T-helper 17 cell (primary cell): ENCODE results near the gene IGSF11. TPM values are rescaled to one million over a fixed set of nuclear protein-coding genes. Genes with fewer than 3 reads are reported as not detected.

Experiments
- ATAC-seq: fragments of 150-1000 bp; cut with Tn5 transposase; 2 replicates; pipeline ENCODE4 v1.10.0; 2021; ENCODE audit warnings: mild to moderate bottlenecking, moderate library complexity
- DNase-seq, 3 donors: peaks; one replicate each; pipeline versions ENCODE4 v3.0.0 to v3.0.0-alpha.2; 2020 to 2021
- H3K9me3 ChIP-seq: one replicate; pipeline ENCODE4 v1.7.0; 2013; ENCODE audit warnings: low read length, mild to moderate bottlenecking; ENCODE audit not compliant: control insufficient read depth, poor library complexity, severe bottlenecking
- H3K27ac Mint-ChIP-seq: one replicate; pipeline ENCODE4 v1.8.0; 2022; ENCODE audit warnings: mild to moderate bottlenecking, moderate library complexity, mixed read lengths
- H3K27me3 Mint-ChIP-seq: one replicate; pipeline ENCODE4 v1.8.0; 2022; ENCODE audit warnings: mixed read lengths
- H3K36me3 Mint-ChIP-seq: one replicate; pipeline ENCODE4 v1.8.0; 2022; ENCODE audit warnings: low read depth, mixed read lengths
- H3K4me1 Mint-ChIP-seq: one replicate; pipeline ENCODE4 v1.8.0; 2022; ENCODE audit warnings: mild to moderate bottlenecking, mixed read lengths
- H3K4me3 Mint-ChIP-seq: one replicate; pipeline ENCODE4 v1.8.0; 2022; ENCODE audit warnings: mild to moderate bottlenecking, moderate library complexity, mixed read lengths
- total RNA-seq, 4 donors: library from RNA in 2 of 4; stranded (reverse) in 2 of 4; gene quantifications; one replicate each; pipeline ENCODE4 v1.2.3 and lab custom pipeline; 2022 to 2026

IGSF11 gene
- total RNA-seq, 2 donors from 2014 or later = 1.6 TPM; not detected in 1

DNA sequence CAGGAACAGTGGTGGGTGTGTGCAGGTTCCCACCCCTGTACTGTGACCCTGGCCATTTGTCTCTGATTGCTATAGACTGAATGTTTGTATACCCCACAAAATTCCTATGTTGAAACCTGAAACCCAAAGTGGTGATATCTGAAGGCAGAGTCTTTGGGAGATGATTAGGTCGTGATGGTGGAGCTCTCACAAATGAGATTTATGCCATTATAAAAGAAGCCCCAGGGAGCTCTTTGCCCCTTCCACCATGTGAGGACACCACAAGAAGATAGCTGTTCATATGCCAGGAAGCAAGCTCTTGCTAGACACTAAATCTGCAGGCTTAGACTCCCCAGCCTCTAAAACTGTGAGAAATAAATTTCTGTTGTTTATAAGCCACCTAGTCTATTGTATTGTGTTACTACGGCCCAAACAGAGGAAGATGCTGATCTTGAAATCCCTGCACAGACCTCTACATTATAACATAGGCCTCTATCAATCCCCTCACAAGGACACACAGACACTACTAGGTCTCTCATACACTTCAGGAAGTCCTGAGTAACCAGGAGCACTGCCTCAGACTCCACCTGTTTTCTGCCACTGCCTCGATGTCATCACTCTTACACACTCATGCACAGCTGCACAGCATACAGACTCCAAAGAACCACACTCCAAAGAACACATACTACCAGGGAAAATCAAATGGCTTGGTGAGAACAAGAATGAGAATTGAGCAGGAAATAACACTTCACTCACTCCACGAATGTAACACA lies 14.7 kb downstream of the IGSF11 start:
- DNase-seq (no peak), ATAC-seq (no peak)
- Mint-ChIP-seq H3K4me3 (no peak overlapping the region), H3K4me1 (peaks cover 11% of the 10 kb centered on the region), H3K36me3 (peaks cover 5% of the 10 kb centered on the region), H3K27me3 (peaks cover 26% of the 10 kb centered on the region), H3K27ac (peak overlapping the region; percentile 34)
- no peaks in the 10 kb centered on the region for H3K9me3 ChIP-seq

DNA sequence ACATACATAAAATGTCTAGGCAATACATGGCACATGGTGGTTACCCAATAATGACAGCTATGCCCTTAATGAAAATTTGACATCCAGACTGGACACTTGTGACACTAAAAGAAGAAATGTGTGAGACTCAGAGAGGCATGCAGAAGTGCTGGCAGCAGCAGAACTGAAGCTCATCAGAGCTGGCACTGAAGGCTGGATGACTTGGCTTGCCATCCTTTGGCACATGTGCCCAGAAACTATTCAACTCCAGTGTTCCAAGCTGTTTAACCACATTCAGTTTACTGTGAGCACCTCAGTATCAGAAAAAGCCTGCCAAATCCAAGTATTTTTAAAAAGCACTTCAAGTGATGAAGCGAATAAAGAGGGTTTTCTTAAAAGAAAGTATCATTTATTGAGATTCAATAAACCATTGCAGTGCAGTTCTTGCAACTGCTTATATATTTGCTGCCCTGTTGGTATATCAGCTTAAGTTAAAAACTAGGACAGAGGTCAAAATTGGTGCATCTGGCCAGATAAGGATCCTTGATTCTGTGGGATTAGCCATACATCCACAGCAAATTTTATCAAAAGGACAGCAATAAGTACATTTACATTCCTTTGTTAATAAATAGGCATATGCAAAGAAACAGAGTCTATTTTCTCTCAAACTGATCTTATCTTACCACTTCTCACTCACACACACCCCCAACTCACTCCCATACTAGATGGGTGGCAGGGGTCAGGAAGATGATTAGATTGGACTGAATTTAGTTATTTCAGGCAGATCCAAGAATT lies 15.8 kb downstream of the IGSF11 start:
- no peak for ATAC-seq
- Mint-ChIP-seq H3K4me3 (no peak overlapping the region), H3K4me1 (peaks cover 11% of the 10 kb centered on the region), H3K27ac (no peak overlapping the region), H3K27me3 (peaks cover 32% of the 10 kb centered on the region), H3K36me3 (peaks cover 5% of the 10 kb centered on the region)
- H3K9me3 ChIP-seq = no peaks in the 10 kb centered on the region
- no peak for DNase-seq

- H3K9me3 ChIP-seq = no peaks in the 10 kb centered on the region
- Mint-ChIP-seq H3K4me1 (peaks cover 17% of the 10 kb centered on the region), H3K27ac (no peak overlapping the region), H3K27me3 (peaks cover 42% of the 10 kb centered on the region), H3K36me3 (peaks cover 8% of the 10 kb centered on the region), H3K4me3 (no peak overlapping the region)
- DNase-seq = no peak
- ATAC-seq = no peak
These were observed 18.7 kb downstream of the IGSF11 start for GRCh38 chr3:119015942-119016341.

- no peaks in the 10 kb centered on the region for H3K9me3 ChIP-seq
- no peak overlapping the region for H3K27ac Mint-ChIP-seq
- peaks cover 5% of the 10 kb centered on the region for H3K4me1 Mint-ChIP-seq
- no peak for ATAC-seq
- peaks cover 6% of the 10 kb centered on the region for H3K36me3 Mint-ChIP-seq
- H3K27me3 Mint-ChIP-seq = peaks cover 27% of the 10 kb centered on the region
- DNase-seq = no peak
- no peak overlapping the region for H3K4me3 Mint-ChIP-seq
These were observed 20.7 kb downstream of the IGSF11 start for GRCh38 chr3:119013951-119014350.

DNA sequence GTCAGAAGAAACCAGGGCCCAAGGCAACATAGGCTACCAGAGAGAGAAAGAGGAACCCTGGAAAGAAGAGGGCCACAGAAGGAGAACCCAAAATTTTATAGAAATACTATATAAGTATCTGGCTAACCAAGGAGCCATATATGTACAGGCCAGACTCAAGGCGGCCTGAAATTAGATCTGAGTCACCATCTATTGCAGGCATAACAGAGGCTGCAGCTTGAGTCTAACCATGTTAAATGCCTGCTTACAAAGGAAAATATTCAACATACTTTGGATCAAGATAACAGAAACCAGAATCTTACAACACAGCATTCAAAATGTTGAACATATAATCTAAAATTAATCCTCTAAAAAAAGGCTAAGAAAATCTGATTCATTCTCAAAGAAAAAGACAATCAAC lies 23.1 kb downstream of the IGSF11 start:
- DNase-seq = no peak
- no peak overlapping the region for H3K27ac Mint-ChIP-seq
- H3K27me3 Mint-ChIP-seq = peaks cover 37% of the 10 kb centered on the region
- ATAC-seq = no peak
- H3K9me3 ChIP-seq = no peaks in the 10 kb centered on the region
- peaks cover 10% of the 10 kb centered on the region for H3K36me3 Mint-ChIP-seq
- H3K4me1 Mint-ChIP-seq = peaks cover 5% of the 10 kb centered on the region
- H3K4me3 Mint-ChIP-seq = no peak overlapping the region

- no peak overlapping the region for H3K27ac Mint-ChIP-seq
- no peaks in the 10 kb centered on the region for H3K9me3 ChIP-seq
- H3K36me3 Mint-ChIP-seq = no peaks in the 10 kb centered on the region
- H3K27me3 Mint-ChIP-seq = no peaks in the 10 kb centered on the region
- ATAC-seq = no peak
- no peaks in the 10 kb centered on the region for H3K4me1 Mint-ChIP-seq
- H3K4me3 Mint-ChIP-seq = peak overlapping the region; percentile 19
- DNase-seq = no peak
These were observed 37.5 kb downstream of the IGSF11 start for GRCh38 chr3:118997190-118997589.

GRCh38 chr3:118991775-118992174 lies 42.9 kb downstream of the IGSF11 start:
- DNase-seq = no peak
- no peak for ATAC-seq
- Mint-ChIP-seq H3K27me3 (no peaks in the 10 kb centered on the region), H3K4me1 (peaks cover 4% of the 10 kb centered on the region), H3K36me3 (no peaks in the 10 kb centered on the region), H3K27ac (no peak overlapping the region), H3K4me3 (no peak overlapping the region)
- no peaks in the 10 kb centered on the region for H3K9me3 ChIP-seq

GRCh38 chr3:118990823-118991560 lies 43.7 kb downstream of the IGSF11 start:
- Mint-ChIP-seq H3K27me3 (no peaks in the 10 kb centered on the region), H3K27ac (no peak overlapping the region), H3K4me1 (peaks cover 4% of the 10 kb centered on the region), H3K36me3 (no peaks in the 10 kb centered on the region), H3K4me3 (no peak overlapping the region)
- no peaks in the 10 kb centered on the region for H3K9me3 ChIP-seq
- DNase-seq (no peak), ATAC-seq (no peak)

- Mint-ChIP-seq H3K4me3 (no peak overlapping the region), H3K4me1 (peaks cover 13% of the 10 kb centered on the region), H3K36me3 (no peaks in the 10 kb centered on the region), H3K27ac (no peak overlapping the region), H3K27me3 (peaks cover 6% of the 10 kb centered on the region)
- H3K9me3 ChIP-seq = no peaks in the 10 kb centered on the region
- ATAC-seq (no peak), DNase-seq (no peak)
These were observed 46.2 kb downstream of the IGSF11 start for GRCh38 chr3:118988198-118989130.

- H3K9me3 ChIP-seq = no peaks in the 10 kb centered on the region
- H3K27ac Mint-ChIP-seq = no peak overlapping the region
- DNase-seq = no peak
- no peaks in the 10 kb centered on the region for H3K36me3 Mint-ChIP-seq
- no peak overlapping the region for H3K4me3 Mint-ChIP-seq
- no peak for ATAC-seq
- H3K27me3 Mint-ChIP-seq = peaks cover 9% of the 10 kb centered on the region
- H3K4me1 Mint-ChIP-seq = peaks cover 13% of the 10 kb centered on the region
These were observed 47.2 kb downstream of the IGSF11 start for GRCh38 chr3:118987477-118987876.

- peaks cover 1% of the 10 kb centered on the region for H3K36me3 Mint-ChIP-seq
- peaks cover 13% of the 10 kb centered on the region for H3K4me1 Mint-ChIP-seq
- H3K9me3 ChIP-seq = no peaks in the 10 kb centered on the region
- no peak for ATAC-seq
- DNase-seq = no peak
- no peak overlapping the region for H3K27ac Mint-ChIP-seq
- H3K4me3 Mint-ChIP-seq = no peak overlapping the region
- peaks cover 16% of the 10 kb centered on the region for H3K27me3 Mint-ChIP-seq
These were observed 47.9 kb downstream of the IGSF11 start for GRCh38 chr3:118986734-118987133.

- H3K9me3 ChIP-seq = no peaks in the 10 kb centered on the region
- no peak overlapping the region for H3K4me3 Mint-ChIP-seq
- H3K4me1 Mint-ChIP-seq = peaks cover 13% of the 10 kb centered on the region
- ATAC-seq = no peak
- no peak for DNase-seq
- H3K27me3 Mint-ChIP-seq = peaks cover 20% of the 10 kb centered on the region
- peaks cover 2% of the 10 kb centered on the region for H3K36me3 Mint-ChIP-seq
- H3K27ac Mint-ChIP-seq = no peak overlapping the region
These were observed 49.9 kb downstream of the IGSF11 start for GRCh38 chr3:118984699-118985098.
